IMR-90 (cell line): ENCODE measurements around the gene CRYGC. TPM values are rescaled to one million over a fixed set of nuclear protein-coding genes. Genes with fewer than 3 reads are reported as not detected.
A peak's percentile ranks its signal among the peaks of the same experiment; 100 is the strongest.

Source experiments
- ATAC-seq: fragments of 200-7000 bp; cut with Tn5 transposase; 2 replicates; pipeline ENCODE4 v1.9.1; 2020; ENCODE audit warnings: low read depth, mild to moderate bottlenecking, moderate library complexity
- BruUV-seq: library from RNA; stranded (reverse); fragments of 400-500 nt; replicated peaks from 2 replicates; lab custom pipeline; 2021; lab: Mats Ljungman, UMichigan
- CTCF ChIA-PET: fragments of 300-600 bp; formaldehyde crosslinking; extraction: SDS; loops from one replicate; lab custom pipeline; 2021; ENCODE audit warnings: antibody characterized with exemption; lab: Yijun Ruan, JAX
- POLR2A ChIA-PET: fragments of 300-600 bp; sonication (Branson Sonifier 250); formaldehyde crosslinking; loops from one replicate; lab custom pipeline; 2022; ENCODE audit warnings: antibody characterized with exemption; ENCODE audit not compliant: unreplicated experiment; lab: Charles Lee
- DNase-seq: peaks from one replicate; pipeline ENCODE4 v3.0.0; 2013
- H2AFZ ChIP-seq: replicated peaks from 2 replicates; pipeline ENCODE3; 2013; ENCODE audit warnings: low read length, mild to moderate bottlenecking; ENCODE audit not compliant: poor library complexity
- H2AK5ac ChIP-seq: 2 replicates; pipeline ENCODE4 v1.6.1; 2013; ENCODE audit warnings: low read depth, low read length, inconsistent platforms
- H2AK9ac ChIP-seq: replicated peaks from 2 replicates; pipeline ENCODE3; 2013; ENCODE audit warnings: mild to moderate bottlenecking, low read depth, low read length, moderate library complexity; ENCODE audit not compliant: poor library complexity
- H2BK120ac ChIP-seq: 2 replicates; pipeline ENCODE4 v1.6.1; 2013; ENCODE audit warnings: low read depth, low read length, inconsistent platforms
- H2BK15ac ChIP-seq: 3 replicates; pipeline ENCODE4 v1.6.1; 2013; ENCODE audit warnings: low read depth, low read length, inconsistent platforms
- H2BK20ac ChIP-seq: 2 replicates; pipeline ENCODE4 v1.6.1; 2013; ENCODE audit warnings: low read depth, mild to moderate bottlenecking, inconsistent platforms, low read length, moderate library complexity
- H2BK5ac ChIP-seq: 2 replicates; pipeline ENCODE4 v1.6.1; 2013; ENCODE audit warnings: mild to moderate bottlenecking, low read depth, low read length, inconsistent platforms; ENCODE audit not compliant: poor library complexity, severe bottlenecking
- H3K14ac ChIP-seq: replicated peaks from 2 replicates; pipeline ENCODE4 v1.6.1; 2013; ENCODE audit warnings: low read depth, low read length, inconsistent platforms
- H3K18ac ChIP-seq: 2 replicates; pipeline ENCODE4 v1.6.1; 2013; ENCODE audit warnings: low read depth, low read length, control low read depth
- H3K23ac ChIP-seq: 2 replicates; pipeline ENCODE4 v1.6.1; 2013; ENCODE audit warnings: low read depth, low read length, inconsistent platforms
- H3K27ac ChIP-seq: 2 replicates; pipeline ENCODE4 v1.5.1; 2013; ENCODE audit warnings: mild to moderate bottlenecking, control low read depth, low read length; ENCODE audit not compliant: insufficient read depth
- H3K27me3 ChIP-seq: 2 replicates; pipeline ENCODE4 v1.6.1; 2013; ENCODE audit warnings: low read length; ENCODE audit not compliant: control insufficient read depth, insufficient read depth
- H3K36me3 ChIP-seq: 2 replicates; pipeline ENCODE4 v1.6.1; 2013; ENCODE audit warnings: low read length, mixed read lengths; ENCODE audit not compliant: control insufficient read depth, insufficient read depth
- H3K4ac ChIP-seq: 2 replicates; pipeline ENCODE4 v1.6.1; 2013; ENCODE audit warnings: low read depth, low read length, inconsistent platforms
- H3K4me1 ChIP-seq: 2 replicates; pipeline ENCODE4 v1.6.1; 2013; ENCODE audit warnings: low read length, mixed read lengths; ENCODE audit not compliant: control insufficient read depth, insufficient read depth
- H3K4me2 ChIP-seq: 2 replicates; pipeline ENCODE4 v1.6.1; 2013; ENCODE audit warnings: low read depth, mild to moderate bottlenecking, control low read depth, low read length, moderate library complexity
- H3K4me3 ChIP-seq: 2 replicates; pipeline ENCODE4 v1.5.1; 2013; ENCODE audit warnings: low read depth, mild to moderate bottlenecking, control low read depth, low read length, moderate library complexity; ENCODE audit not compliant: insufficient read depth
- H3K56ac ChIP-seq: 2 replicates; pipeline ENCODE4 v1.6.1; 2013; ENCODE audit warnings: low read length, inconsistent platforms; ENCODE audit not compliant: insufficient read depth; ENCODE audit errors: extremely low read depth
- H3K79me1 ChIP-seq, 2 experiments: 2 replicates each; pipeline ENCODE4 v1.6.1; 2013; ENCODE audit warnings: low read length in 2 of 2, inconsistent platforms in 1 of 2, low read depth in 1 of 2
- H3K9ac ChIP-seq: 2 replicates; pipeline ENCODE4 v1.6.1; 2013; ENCODE audit warnings: low read depth, low read length, control low read depth
- H3K9me1 ChIP-seq: 2 replicates; pipeline ENCODE4 v1.6.1; 2013; ENCODE audit warnings: low read length, inconsistent platforms; ENCODE audit not compliant: insufficient read depth
- H3K9me3 ChIP-seq: 2 replicates; pipeline ENCODE4 v1.6.1; 2013; ENCODE audit warnings: low read length; ENCODE audit not compliant: control insufficient read depth, insufficient read depth
- H4K20me1 ChIP-seq: 2 replicates; pipeline ENCODE4 v1.6.1; 2013; ENCODE audit warnings: low read length, inconsistent platforms; ENCODE audit not compliant: insufficient read depth
- H4K5ac ChIP-seq: 2 replicates; pipeline ENCODE4 v1.6.1; 2013; ENCODE audit warnings: mild to moderate bottlenecking, low read depth, low read length, control low read depth
- H4K8ac ChIP-seq, 2 experiments: 2 replicates each; pipeline ENCODE4 v1.6.1; 2013; ENCODE audit warnings: low read depth in 2 of 2, low read length in 2 of 2, control low read depth in 1 of 2, inconsistent platforms in 1 of 2
- H4K91ac ChIP-seq: 2 replicates; pipeline ENCODE4 v1.6.1; 2013; ENCODE audit warnings: low read depth, low read length, inconsistent platforms; ENCODE audit not compliant: insufficient read depth
- CHD1 ChIP-seq: IDR thresholded peaks from 2 replicates; pipeline ENCODE4 v1.6.1; 2012; ENCODE audit warnings: low read depth, low read length, improper control_type of control experiment
- FOS ChIP-seq: fragments of 150-350 bp; IDR thresholded peaks from 2 replicates; pipeline ENCODE4 v1.6.1; 2016; ENCODE audit warnings: low read depth, low read length
- MAFK ChIP-seq: IDR thresholded peaks from 2 replicates; pipeline ENCODE4 v1.6.1; 2012; ENCODE audit warnings: low read depth, low read length, improper control_type of control experiment
- MAZ ChIP-seq: IDR thresholded peaks from 2 replicates; pipeline ENCODE4 v1.6.1; 2012; ENCODE audit warnings: low read depth, mild to moderate bottlenecking, low read length, improper control_type of control experiment, moderate library complexity, borderline replicate concordance
- MXI1 ChIP-seq: IDR thresholded peaks from 2 replicates; pipeline ENCODE4 v1.6.1; 2012; ENCODE audit warnings: low read depth, mild to moderate bottlenecking, low read length, moderate library complexity, borderline replicate concordance
- NFE2L2 ChIP-seq: fragments of 150-350 bp; IDR thresholded peaks from 2 replicates; pipeline ENCODE4 v1.6.1; 2016; ENCODE audit warnings: low read depth, mild to moderate bottlenecking, low read length
- POLR2A ChIP-seq: IDR thresholded peaks from 2 replicates; pipeline ENCODE4 v1.6.1; 2012; ENCODE audit warnings: mild to moderate bottlenecking, low read depth, low read length
- RFX5 ChIP-seq: IDR thresholded peaks from 2 replicates; pipeline ENCODE4 v1.8.0; 2012; ENCODE audit warnings: low read depth, mild to moderate bottlenecking, low read length, moderate library complexity
- SMC3 ChIP-seq: fragments of 150-350 bp; IDR thresholded peaks from 2 replicates; pipeline ENCODE4 v1.6.1; 2016; ENCODE audit warnings: low read depth, mild to moderate bottlenecking, antibody characterized with exemption, low read length, moderate library complexity
- WGBS, 2 experiments: methylation state at CpG; one replicate each; pipeline versions ENCODE4 v1.1.5 to v1.1.7; 2013; ENCODE audit warnings: missing lambda C conversion rate in 2 of 2; ENCODE audit not compliant: insufficient read length in 1 of 2; ENCODE audit errors: extremely low coverage in 2 of 2; 5-methylcytosine and 5-hydroxymethylcytosine counted together
- dilution Hi-C: fragments of 300-500 bp; cut with HindIII; formaldehyde crosslinking; loops from one replicate; pipeline ENCODE4 v1.14.3; 2018; ENCODE audit warnings: low sequenced_read_pairs; ENCODE audit not compliant: unreplicated experiment
- in situ Hi-C: fragments of 300-500 bp; cut with MboI; formaldehyde crosslinking; loops from 3 replicates; pipeline ENCODE4 v1.14.3; 2019; ENCODE audit warnings: low sequenced_read_pairs, inconsistent platforms, mixed read lengths
- intact Hi-C: fragments of 100-400 bp; cut with micrococcal nuclease; formaldehyde crosslinking; loops from 2 replicates; pipeline ENCODE4 v1.10.0; 2022
- polyA plus RNA-seq, 3 experiments: library from polyadenylated mRNA; depleted of rRNA; stranded (reverse); fragments of >200 nt; gene quantifications; 2 replicates each; pipeline ENCODE4 v1.2.3, GENCODE V29; 2012; ENCODE audit warnings: low replicate concordance in 1 of 3
- total RNA-seq: library from RNA; depleted of rRNA; stranded (reverse); fragments of >200 nt; gene quantifications from 2 replicates; pipeline ENCODE4 v1.2.3, GENCODE V29; 2012
- TF ChIP-seq, protein P1 (sequence below): fragments of 150-350 bp; IDR thresholded peaks from 2 replicates; pipeline ENCODE4 v1.6.1; 2017; ENCODE audit warnings: mild to moderate bottlenecking, antibody characterized with exemption, low read length, low read depth

The CRYGC gene
- total and polyA plus RNA-seq, 2 of the 4 experiments (the other 2 are of a cell fraction) = not detected

DNA sequence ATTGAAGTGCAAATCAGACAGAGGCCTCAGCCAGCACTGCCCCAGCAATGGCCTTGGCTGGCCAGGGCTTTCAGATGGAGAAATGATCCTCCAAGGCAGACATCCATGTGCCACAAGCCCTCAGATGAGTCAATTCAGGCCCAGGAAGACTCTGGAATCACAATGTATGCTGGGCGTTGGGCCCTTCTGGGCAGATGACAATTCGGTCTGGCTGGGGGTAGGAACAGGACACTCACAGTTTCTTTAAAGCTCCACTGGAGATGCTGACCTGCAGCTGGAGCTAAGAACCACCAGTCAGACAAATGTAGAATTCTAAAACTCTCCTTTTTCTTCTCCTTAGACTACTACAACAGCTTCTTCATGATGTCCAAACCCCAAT is 7.1 kb upstream of the CRYGC start:
- CTCF ChIA-PET = no interaction called here

More for the DNA sequence above, 7.1 kb upstream of the CRYGC start:
- no peak overlapping the region for H4K8ac ChIP-seq
- H2BK20ac ChIP-seq = no peak overlapping the region
- H3K4ac ChIP-seq = no peak overlapping the region
- H2AK5ac ChIP-seq = no peak overlapping the region
- no CpG with 5 or more reads among the region's 2 CpGs for WGBS, 2 experiments
- intact Hi-C loops (no loop called here), in situ Hi-C loops (no loop called here), dilution Hi-C loops (no loop called here)
- TF ChIP-seq MAZ = no peak
- TF ChIP-seq MAFK = no peak
- no peak for TF ChIP-seq RFX5
- no peak for TF ChIP-seq CHD1
- TF ChIP-seq SMC3 = no peak
- TF ChIP-seq, protein P1, sequence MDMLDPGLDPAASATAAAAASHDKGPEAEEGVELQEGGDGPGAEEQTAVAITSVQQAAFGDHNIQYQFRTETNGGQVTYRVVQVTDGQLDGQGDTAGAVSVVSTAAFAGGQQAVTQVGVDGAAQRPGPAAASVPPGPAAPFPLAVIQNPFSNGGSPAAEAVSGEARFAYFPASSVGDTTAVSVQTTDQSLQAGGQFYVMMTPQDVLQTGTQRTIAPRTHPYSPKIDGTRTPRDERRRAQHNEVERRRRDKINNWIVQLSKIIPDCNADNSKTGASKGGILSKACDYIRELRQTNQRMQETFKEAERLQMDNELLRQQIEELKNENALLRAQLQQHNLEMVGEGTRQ = no peak
- TF ChIP-seq FOS = no peak
- no peak for TF ChIP-seq NFE2L2
- TF ChIP-seq MXI1 = no peak
- no peak for TF ChIP-seq POLR2A
- H4K20me1 ChIP-seq = no peaks in the 10 kb centered on the region
- H2BK15ac ChIP-seq = no peak overlapping the region
- ATAC-seq (no peak), DNase-seq (no peak)
- H3K4me2 ChIP-seq = no peak overlapping the region
- H3K27me3 ChIP-seq = no peaks in the 10 kb centered on the region
- no peaks in the 10 kb centered on the region for H3K4me1 ChIP-seq
- H3K79me1 ChIP-seq = no peaks in the 10 kb centered on the region
- H3K4me3 ChIP-seq = no peak overlapping the region
- no peak overlapping the region for H3K14ac ChIP-seq
- H3K9me1 ChIP-seq = no peaks in the 10 kb centered on the region
- no peaks in the 10 kb centered on the region for H3K9me3 ChIP-seq
- H3K18ac ChIP-seq = no peak overlapping the region
- H3K27ac ChIP-seq = no peak overlapping the region
- H3K23ac ChIP-seq = no peak overlapping the region
- no peak overlapping the region for H3K9ac ChIP-seq
- POLR2A ChIA-PET = no interaction called here
- BruUV-seq = no TSS peak
- no peak overlapping the region for H4K5ac ChIP-seq
- H3K36me3 ChIP-seq = no peaks in the 10 kb centered on the region
- no peak overlapping the region for H2BK120ac ChIP-seq
- H2BK5ac ChIP-seq = no peak overlapping the region
- no peak overlapping the region for H2AFZ ChIP-seq
- H2AK9ac ChIP-seq = peak overlapping the region; percentile 9
- no peak overlapping the region for H4K91ac ChIP-seq
- H3K56ac ChIP-seq = no peak overlapping the region
